ENCODE measurements around the gene ALK. TPM values are rescaled to one million over a fixed set of nuclear protein-coding genes. Genes with fewer than 3 reads are reported as not detected.

The ALK gene
- total RNA-seq, 4 donors from 2014 or later = 0.85 to 2.4 (median 1.8) TPM

GRCh38 chr2:29724282-29724681 lies 197.1 kb downstream of the ALK start:
- TF ChIP-seq CTCF (IDR thresholded peaks at IDR 0.05; ENCODE audit: low read depth) = no peak

- TF ChIP-seq CTCF (IDR thresholded peaks at IDR 0.05; ENCODE audit: low read depth) = no peak
Measured at GRCh38 chr2:29723255-29724001, 198.0 kb downstream of the ALK start.

- TF ChIP-seq CTCF (IDR thresholded peaks at IDR 0.05; ENCODE audit: low read depth) = no peak
Measured at GRCh38 chr2:29719639-29720038, 201.7 kb downstream of the ALK start.

- TF ChIP-seq CTCF (IDR thresholded peaks at IDR 0.05; ENCODE audit: low read depth) = no peak
Measured at GRCh38 chr2:29718076-29718686, 203.2 kb downstream of the ALK start.

- TF ChIP-seq CTCF (IDR thresholded peaks at IDR 0.05; ENCODE audit: low read depth) = no peak
Measured at GRCh38 chr2:29715655-29716054, 205.7 kb downstream of the ALK start.

GRCh38 chr2:29714333-29714732 lies 207.1 kb downstream of the ALK start:
- no peak for TF ChIP-seq CTCF (IDR thresholded peaks at IDR 0.05; ENCODE audit: low read depth)

GRCh38 chr2:29706171-29706720 lies 215.1 kb downstream of the ALK start:
- TF ChIP-seq CTCF (IDR thresholded peaks at IDR 0.05; ENCODE audit: low read depth) = no peak
